NCI-H526 treated with DMSO at 0.1 percent for 48 hours (cell line): ENCODE measurements around the gene EGF.
"Not testable (repeated sequence)": the region's sequence is repeated elsewhere in the genome, so short reads cannot be mapped to it uniquely, and the experiment has no call there.

Experiments
- DNase-seq: peaks from one replicate; lab custom pipeline; 2025; lab: John Stamatoyannopoulos, UW

EGF gene

GRCh38 chr4:109915385-109916026 lies 2.8 kb downstream of the EGF start:
- no peak for DNase-seq

- DNase-seq: no peak
Measured at GRCh38 chr4:109916027-109916409, 3.3 kb downstream of the EGF start.

GRCh38 chr4:109921384-109921808 lies 8.7 kb downstream of the EGF start:
- DNase-seq: no peak

- DNase-seq: no peak
Measured at GRCh38 chr4:109925396-109925795, 12.7 kb downstream of the EGF start.

- no peak for DNase-seq
Measured at GRCh38 chr4:109928327-109929045, 15.8 kb downstream of the EGF start.

GRCh38 chr4:109930464-109930863 lies 17.8 kb downstream of the EGF start:
- no peak for DNase-seq

- DNase-seq: peak; percentile 3
Measured at GRCh38 chr4:109930872-109931271, 18.2 kb downstream of the EGF start.

- DNase-seq: no peak
Measured at GRCh38 chr4:109931318-109931717, 18.6 kb downstream of the EGF start.

GRCh38 chr4:109937352-109937751 lies 24.7 kb downstream of the EGF start:
- not testable (repeated sequence) for DNase-seq

- DNase-seq: no peak
Measured at GRCh38 chr4:109939190-109939589, 26.5 kb downstream of the EGF start.

GRCh38 chr4:109942292-109942926 lies 29.7 kb downstream of the EGF start:
- DNase-seq: no peak

- no peak for DNase-seq
Measured at GRCh38 chr4:109943745-109944144, 31.1 kb downstream of the EGF start.

GRCh38 chr4:109944591-109944990 lies 31.9 kb downstream of the EGF start:
- no peak for DNase-seq

GRCh38 chr4:109945056-109945455 lies 32.4 kb downstream of the EGF start:
- DNase-seq: no peak

GRCh38 chr4:109946120-109946519 lies 33.4 kb downstream of the EGF start:
- no peak for DNase-seq

GRCh38 chr4:109947457-109947856 lies 34.8 kb downstream of the EGF start:
- no peak for DNase-seq

GRCh38 chr4:109947918-109948317 lies 35.2 kb downstream of the EGF start:
- no peak for DNase-seq

- not testable (repeated sequence) for DNase-seq
Measured at GRCh38 chr4:109949099-109949718, 36.5 kb downstream of the EGF start.

- DNase-seq: no peak
Measured at GRCh38 chr4:109952612-109953011, 39.9 kb downstream of the EGF start.

- DNase-seq: no peak
Measured at GRCh38 chr4:109953556-109953955, 40.9 kb downstream of the EGF start.

GRCh38 chr4:109955146-109955545 lies 42.5 kb downstream of the EGF start:
- no peak for DNase-seq

- no peak for DNase-seq
Measured at GRCh38 chr4:109957227-109957626, 44.5 kb downstream of the EGF start.

- DNase-seq: no peak
Measured at GRCh38 chr4:109959195-109959594, 46.5 kb downstream of the EGF start.
